Gastrocnemius medialis (tissue), 4 donors: ENCODE data around the gene SS18. TPM values are rescaled to one million over a fixed set of nuclear protein-coding genes. Genes with fewer than 3 reads are reported as not detected.
A peak's percentile ranks its signal among the peaks of the same experiment; 100 is the strongest.

Source experiments
- ATAC-seq, 2 donors: fragments of 150-250 bp; one replicate each; pipeline ENCODE4 v1.9.1; 2016
- DNase-seq, 2 donors: peaks; one replicate each; pipeline ENCODE4 v3.0.0-alpha.2; 2019
- H3K27ac ChIP-seq, 4 donors: fragments of 200-600 bp; sonication (generic); 1 replicate in 1 of 4; 2 replicates in 3 of 4; pipeline ENCODE4 v1.5.1; 2016 to 2018; ENCODE audit warnings: mild to moderate bottlenecking in 2 of 4, moderate library complexity in 1 of 4
- H3K27me3 ChIP-seq, 3 donors: fragments of 200-600 bp; sonication (generic) in 2 of 3; 1 replicate in 1 of 3; 2 replicates in 2 of 3; pipeline versions ENCODE4 v1.5.1 to v1.6.0; 2016 to 2019; ENCODE audit warnings: mild to moderate bottlenecking in 1 of 3, moderate library complexity in 1 of 3
- H3K36me3 ChIP-seq, 2 donors: fragments of 200-600 bp; sonication (generic) in 1 of 2; one replicate each; pipeline ENCODE4 v1.5.1; 2017 to 2018
- H3K4me1 ChIP-seq, 2 donors: fragments of 200-600 bp; sonication (generic) in 1 of 2; one replicate each; pipeline ENCODE4 v1.5.1; 2016 to 2017; ENCODE audit warnings: mild to moderate bottlenecking in 2 of 2
- H3K4me3 ChIP-seq, 4 donors: fragments of 200-600 bp; sonication (generic) in 3 of 4; 1 replicate in 1 of 4; 2 replicates in 3 of 4; pipeline ENCODE4 v1.5.1; 2016 to 2019; ENCODE audit warnings: mild to moderate bottlenecking in 2 of 4
- H3K9me3 ChIP-seq, 3 donors: fragments of 200-600 bp; sonication (generic) in 2 of 3; 1 replicate in 1 of 3; 2 replicates in 2 of 3; pipeline ENCODE4 v1.5.1; 2016 to 2019
- POLR2A ChIP-seq, 2 donors: fragments of 450-650 bp; IDR thresholded peaks; one replicate each; pipeline ENCODE4 v1.6.1; 2017; ENCODE audit warnings: antibody characterized with exemption in 2 of 2, mild to moderate bottlenecking in 2 of 2, moderate library complexity in 2 of 2
- in situ Hi-C, 4 donors: fragments of 200-750 bp; cut with MboI; loops; one replicate each; pipeline versions ENCODE4 v1.15.0 to v1.8.0; 2017; ENCODE audit warnings: low sequenced_read_pairs in 4 of 4
- intact Hi-C: fragments of 100-400 bp; cut with DNase I; formaldehyde crosslinking; loops from one replicate; pipeline ENCODE4 v1.15.1; 2023; ENCODE audit warnings: low total_unique reads
- total RNA-seq, 4 donors: library from RNA; depleted of rRNA; stranded (reverse); fragments of >200 nt; gene quantifications; one replicate each; pipeline versions ENCODE4 v1.1.0 to v1.2.3, GENCODE V29; 2016
- TF ChIP-seq, protein P1 (sequence below), 5 experiments: fragments of 450-650 bp in 3 of 5; fragments of 200-600 bp in 2 of 5; sonication (generic) in 2 of 5; IDR thresholded peaks in 4 of 5; conservative IDR thresholded peaks in 1 of 5; 1 replicate in 4 of 5; 2 replicates in 1 of 5; pipeline ENCODE4 v1.5.1; 2016 to 2019; ENCODE audit warnings: antibody characterized with exemption in 5 of 5, mild to moderate bottlenecking in 3 of 5, moderate library complexity in 3 of 5

The SS18 gene
- total RNA-seq, 4 donors from 2014 or later = 17.3 to 25.7 (median 21.6) TPM

GRCh38 chr18:25979369-25980040, 110.9 kb downstream of the SS18 start:
- no peak for DNase-seq
- H3K4me3 ChIP-seq = no peak overlapping the region
- intact Hi-C loops (no loop called here), in situ Hi-C loops (no loop called here)
- H3K27me3 ChIP-seq = no peaks in the 10 kb centered on the region
- no peaks in the 10 kb centered on the region for H3K4me1 ChIP-seq
- H3K9me3 ChIP-seq = no peaks in the 10 kb centered on the region
- peak in 1 of 2 donors; percentile 52 for ATAC-seq
- TF ChIP-seq, protein P1, sequence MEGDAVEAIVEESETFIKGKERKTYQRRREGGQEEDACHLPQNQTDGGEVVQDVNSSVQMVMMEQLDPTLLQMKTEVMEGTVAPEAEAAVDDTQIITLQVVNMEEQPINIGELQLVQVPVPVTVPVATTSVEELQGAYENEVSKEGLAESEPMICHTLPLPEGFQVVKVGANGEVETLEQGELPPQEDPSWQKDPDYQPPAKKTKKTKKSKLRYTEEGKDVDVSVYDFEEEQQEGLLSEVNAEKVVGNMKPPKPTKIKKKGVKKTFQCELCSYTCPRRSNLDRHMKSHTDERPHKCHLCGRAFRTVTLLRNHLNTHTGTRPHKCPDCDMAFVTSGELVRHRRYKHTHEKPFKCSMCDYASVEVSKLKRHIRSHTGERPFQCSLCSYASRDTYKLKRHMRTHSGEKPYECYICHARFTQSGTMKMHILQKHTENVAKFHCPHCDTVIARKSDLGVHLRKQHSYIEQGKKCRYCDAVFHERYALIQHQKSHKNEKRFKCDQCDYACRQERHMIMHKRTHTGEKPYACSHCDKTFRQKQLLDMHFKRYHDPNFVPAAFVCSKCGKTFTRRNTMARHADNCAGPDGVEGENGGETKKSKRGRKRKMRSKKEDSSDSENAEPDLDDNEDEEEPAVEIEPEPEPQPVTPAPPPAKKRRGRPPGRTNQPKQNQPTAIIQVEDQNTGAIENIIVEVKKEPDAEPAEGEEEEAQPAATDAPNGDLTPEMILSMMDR (IDR thresholded peaks at IDR 0.05 in 4 of 5, conservative IDR thresholded peaks at IDR 0.05 in 1 of 5) = no peak
- no peak for TF ChIP-seq POLR2A (IDR thresholded peaks at IDR 0.05)
- H3K27ac ChIP-seq = no peak overlapping the region
- no peaks in the 10 kb centered on the region for H3K36me3 ChIP-seq

DNA sequence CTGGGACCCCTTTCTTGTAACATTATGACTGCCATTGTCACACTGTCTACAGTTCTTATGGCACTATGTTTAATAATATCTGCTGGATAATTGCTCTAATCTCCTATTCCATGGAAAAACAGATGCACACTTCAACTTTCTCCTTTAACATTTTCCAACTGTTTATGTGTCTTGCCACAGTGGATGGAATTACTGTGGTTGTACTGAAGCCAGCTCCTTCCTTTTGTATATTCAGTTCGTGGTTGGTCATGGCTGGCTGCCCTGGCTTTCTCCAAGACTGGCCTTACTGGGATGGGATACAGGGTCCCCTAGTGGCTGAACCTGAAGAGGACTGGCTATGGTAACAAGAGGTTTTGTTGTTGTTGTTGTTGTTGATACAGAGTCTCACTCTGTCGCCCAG, 113.9 kb downstream of the SS18 start:
- TF ChIP-seq, protein P1 (IDR thresholded peaks at IDR 0.05 in 4 of 5, conservative IDR thresholded peaks at IDR 0.05 in 1 of 5) = no peak
- no peak for TF ChIP-seq POLR2A (IDR thresholded peaks at IDR 0.05)
- ATAC-seq (no peak), DNase-seq (no peak)
- intact Hi-C loops (no loop called here), in situ Hi-C loops (no loop called here)
- no peaks in the 10 kb centered on the region for H3K36me3 ChIP-seq
- H3K9me3 ChIP-seq = no peaks in the 10 kb centered on the region
- no peak overlapping the region for H3K27ac ChIP-seq
- no peak overlapping the region for H3K4me3 ChIP-seq
- no peaks in the 10 kb centered on the region for H3K4me1 ChIP-seq
- no peaks in the 10 kb centered on the region for H3K27me3 ChIP-seq

DNA sequence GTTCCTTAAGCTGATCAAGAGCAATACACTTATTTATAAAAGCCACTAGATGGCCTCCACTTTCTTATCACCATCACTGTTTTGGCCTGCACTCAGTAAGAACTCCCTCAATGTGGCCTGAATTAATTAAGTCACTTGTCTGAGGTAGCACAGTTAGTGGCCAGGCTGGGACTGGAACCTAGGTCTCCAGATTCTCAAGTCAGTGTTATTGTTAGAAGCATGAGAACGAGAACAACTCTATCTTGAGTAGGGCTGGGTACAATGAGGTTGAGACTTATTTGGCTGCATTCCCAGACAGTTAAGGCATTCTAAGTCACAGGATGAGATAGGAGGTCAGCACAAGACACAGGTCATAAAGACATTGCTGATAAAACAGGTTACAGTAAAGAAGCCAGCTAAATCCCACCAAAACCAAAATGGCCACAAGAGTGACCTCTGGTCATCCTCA, 115.8 kb downstream of the SS18 start:
- Histone ChIP-seq H3K9me3 (no peaks in the 10 kb centered on the region), H3K4me1 (no peaks in the 10 kb centered on the region), H3K36me3 (no peaks in the 10 kb centered on the region), H3K4me3 (no peak overlapping the region), H3K27ac (no peak overlapping the region), H3K27me3 (no peaks in the 10 kb centered on the region)
- ATAC-seq (no peak), DNase-seq (no peak)
- in situ Hi-C loops (no loop called here), intact Hi-C loops (no loop called here)
- TF ChIP-seq, protein P1 (IDR thresholded peaks at IDR 0.05 in 4 of 5, conservative IDR thresholded peaks at IDR 0.05 in 1 of 5) = no peak
- no peak for TF ChIP-seq POLR2A (IDR thresholded peaks at IDR 0.05)

Other genes with a start within 250 kb of the SS18 start
- not detected for gene PSMA8, start 43.3 kb upstream of the SS18 start, total RNA-seq
- gene TAF4B, start 135.8 kb upstream of the SS18 start, total RNA-seq = 1 to 10 TPM; 5.1 to 9.2 (median 6.7) TPM